Suprapubic skin (tissue), 4 donors: ENCODE data around the gene DMPK. TPM values are rescaled to one million over a fixed set of nuclear protein-coding genes. Genes with fewer than 3 reads are reported as not detected.

Experiments used
- DNase-seq, 2 donors: peaks; one replicate each; pipeline ENCODE4 v3.0.0-alpha.2; 2019; ENCODE audit warnings: low spot score in 2 of 2
- H3K27ac ChIP-seq: fragments of 200-600 bp; sonication (generic); one replicate; pipeline ENCODE4 v1.5.1; 2019
- H3K27me3 ChIP-seq: fragments of 200-600 bp; sonication (generic); one replicate; pipeline ENCODE4 v1.5.1; 2019
- H3K36me3 ChIP-seq: fragments of 200-600 bp; sonication (generic); one replicate; pipeline ENCODE4 v1.5.1; 2019
- H3K4me1 ChIP-seq: fragments of 200-600 bp; sonication (generic); one replicate; pipeline ENCODE4 v1.5.1; 2019
- H3K4me3 ChIP-seq: fragments of 200-600 bp; sonication (generic); one replicate; pipeline ENCODE4 v1.5.1; 2019; ENCODE audit warnings: mild to moderate bottlenecking
- H3K9me3 ChIP-seq: fragments of 200-600 bp; sonication (generic); one replicate; pipeline ENCODE4 v1.5.1; 2019
- CTCF ChIP-seq, 2 donors: fragments of 200-600 bp in 1 of 2; fragments of 450-650 bp in 1 of 2; sonication (generic) in 1 of 2; IDR thresholded peaks; one replicate each; pipeline ENCODE4 v1.5.1; 2016 to 2019; ENCODE audit warnings: antibody characterized with exemption in 2 of 2, mild to moderate bottlenecking in 1 of 2, moderate library complexity in 1 of 2
- EP300 ChIP-seq: sonication (generic); formaldehyde crosslinking; IDR thresholded peaks from one replicate; pipeline ENCODE4 v1.6.1; 2017; ENCODE audit warnings: antibody characterized with exemption
- POLR2A ChIP-seq, 2 donors: fragments of 450-650 bp; IDR thresholded peaks; one replicate each; pipeline ENCODE4 v1.6.1; 2017; ENCODE audit warnings: antibody characterized with exemption in 2 of 2, mild to moderate bottlenecking in 2 of 2, moderate library complexity in 2 of 2
- POLR2AphosphoS5 ChIP-seq, 3 donors: sonication (generic); formaldehyde crosslinking; IDR thresholded peaks; one replicate each; pipeline ENCODE4 v1.6.1; 2017; ENCODE audit warnings: antibody characterized with exemption in 3 of 3
- WGBS: methylation state at CpG from one replicate; pipeline ENCODE4 v1.1.5; 2018; 5-methylcytosine and 5-hydroxymethylcytosine counted together
- total RNA-seq, 4 donors: library from RNA; depleted of rRNA; stranded (reverse); fragments of >200 nt; gene quantifications; one replicate each; pipeline ENCODE4 v1.1.0, GENCODE V29; 2016

Gene DMPK
- total RNA-seq, 4 donors from 2014 or later, result 15.0 to 27.3 (median 20.3) TPM

GRCh38 chr19:45785097-45785496 lies 2.8 kb upstream of the DMPK start:
- Histone ChIP-seq H3K27ac (peak overlapping the region; percentile 84), H3K36me3 (peaks cover 44% of the 10 kb centered on the region), H3K27me3 (no peaks in the 10 kb centered on the region), H3K4me1 (peaks cover 51% of the 10 kb centered on the region), H3K4me3 (no peak overlapping the region), H3K9me3 (no peaks in the 10 kb centered on the region)
- 68% methylated on average over 5 of the region's 5 CpGs for WGBS
- TF ChIP-seq POLR2A (IDR thresholded peaks at IDR 0.05) (no peak), CTCF (IDR thresholded peaks at IDR 0.05) (no peak), POLR2AphosphoS5 (IDR thresholded peaks at IDR 0.05) (no peak), EP300 (no peak)
- no peak for DNase-seq

- no peak overlapping the region for H3K4me3 ChIP-seq
- H3K9me3 ChIP-seq, result no peaks in the 10 kb centered on the region
- peaks cover 61% of the 10 kb centered on the region for H3K4me1 ChIP-seq
- DNase-seq, result no peak
- TF ChIP-seq EP300 (no peak), POLR2AphosphoS5 (IDR thresholded peaks at IDR 0.05) (no peak), CTCF (IDR thresholded peaks at IDR 0.05) (no peak), POLR2A (IDR thresholded peaks at IDR 0.05) (no peak)
- H3K36me3 ChIP-seq, result peaks cover 35% of the 10 kb centered on the region
- no peaks in the 10 kb centered on the region for H3K27me3 ChIP-seq
- WGBS, result 89% methylated on average over 4 of the region's 4 CpGs
- peak overlapping the region; percentile 84 for H3K27ac ChIP-seq
These were observed 1.8 kb upstream of the DMPK start for GRCh38 chr19:45784096-45784495.

GRCh38 chr19:45782820-45783785 lies 813 bp upstream of the DMPK start:
- WGBS, result 40% methylated on average over 25 of the region's 26 CpGs
- H3K9me3 ChIP-seq, result no peaks in the 10 kb centered on the region
- peak overlapping the region; percentile 84 for H3K27ac ChIP-seq
- H3K4me1 ChIP-seq, result peaks cover 67% of the 10 kb centered on the region
- peak overlapping the region; percentile 51 for H3K4me3 ChIP-seq
- peaks cover 26% of the 10 kb centered on the region for H3K36me3 ChIP-seq
- no peaks in the 10 kb centered on the region for H3K27me3 ChIP-seq
- TF ChIP-seq POLR2AphosphoS5 (IDR thresholded peaks at IDR 0.05) (peak in 1 of 3 donors; percentile 11), EP300 (no peak), POLR2A (IDR thresholded peaks at IDR 0.05) (no peak), CTCF (IDR thresholded peaks at IDR 0.05) (no peak)
- no peak for DNase-seq

- Histone ChIP-seq H3K27me3 (no peaks in the 10 kb centered on the region), H3K36me3 (peaks cover 29% of the 10 kb centered on the region), H3K27ac (peak overlapping the region; percentile 84), H3K4me3 (peak overlapping the region; percentile 51), H3K4me1 (peaks cover 67% of the 10 kb centered on the region), H3K9me3 (no peaks in the 10 kb centered on the region)
- no peak for DNase-seq
- no peak for TF ChIP-seq POLR2A (IDR thresholded peaks at IDR 0.05)
- no peak for TF ChIP-seq CTCF (IDR thresholded peaks at IDR 0.05)
- TF ChIP-seq EP300, result no peak
- no peak for TF ChIP-seq POLR2AphosphoS5 (IDR thresholded peaks at IDR 0.05)
- 34% methylated on average over 11 of the region's 17 CpGs for WGBS
These were observed 802 bp downstream of the DMPK start for GRCh38 chr19:45781214-45782161.
